Activated T-helper 9 cell treated with anti-CD3 and anti-CD28 coated beads, Interleukin-2, amount 50 U/mL, for 16 hours (primary cell): Measurements from ENCODE around the gene FBXO7.

Source experiments
- DNase-seq: peaks from one replicate; pipeline ENCODE4 v3.0.0-alpha.2; 2020; ENCODE audit warnings: low read depth

Gene FBXO7

DNA sequence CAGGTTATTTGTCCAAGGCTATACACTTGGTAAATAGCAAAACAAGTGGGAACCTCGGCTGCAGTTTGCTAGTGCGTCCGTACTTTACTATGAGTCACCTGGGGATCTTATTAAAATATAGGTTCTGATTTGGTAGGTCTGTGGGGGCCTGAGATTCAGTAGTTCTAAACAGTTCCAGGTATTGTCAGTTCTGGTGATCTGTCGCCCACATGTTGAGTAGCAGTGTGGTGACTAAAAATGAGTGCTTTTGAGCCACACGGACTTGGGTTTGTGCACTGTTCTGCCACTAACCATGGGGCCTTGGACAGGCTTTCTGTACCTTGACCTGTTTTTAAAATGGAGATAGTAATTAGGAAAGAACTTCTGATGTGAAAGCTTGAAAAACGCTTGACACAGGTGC, 15.7 kb downstream of the FBXO7 start:
- no peak for DNase-seq

- DNase-seq = no peak
Measured at GRCh38 chr22:32492111-32492510, 17.5 kb downstream of the FBXO7 start.

DNA sequence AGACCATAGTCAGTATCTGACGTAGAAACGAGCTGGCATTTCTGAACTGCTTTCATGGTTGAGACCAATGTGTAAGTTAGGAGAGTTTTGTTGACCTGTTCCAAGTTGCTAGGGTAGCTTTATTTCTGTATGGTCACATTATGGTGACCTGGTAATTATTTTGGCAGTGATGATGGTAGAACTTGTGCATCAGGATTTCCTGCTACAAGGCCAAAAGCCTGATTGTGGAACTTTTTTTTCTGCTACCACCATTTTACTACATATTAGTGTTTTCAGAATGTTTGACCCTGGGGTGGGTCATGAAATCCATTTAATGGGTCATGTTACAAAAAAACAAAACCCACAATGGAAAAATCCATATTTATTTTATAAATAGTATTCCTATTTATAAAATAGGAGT, 18.9 kb downstream of the FBXO7 start:
- no peak for DNase-seq

DNA sequence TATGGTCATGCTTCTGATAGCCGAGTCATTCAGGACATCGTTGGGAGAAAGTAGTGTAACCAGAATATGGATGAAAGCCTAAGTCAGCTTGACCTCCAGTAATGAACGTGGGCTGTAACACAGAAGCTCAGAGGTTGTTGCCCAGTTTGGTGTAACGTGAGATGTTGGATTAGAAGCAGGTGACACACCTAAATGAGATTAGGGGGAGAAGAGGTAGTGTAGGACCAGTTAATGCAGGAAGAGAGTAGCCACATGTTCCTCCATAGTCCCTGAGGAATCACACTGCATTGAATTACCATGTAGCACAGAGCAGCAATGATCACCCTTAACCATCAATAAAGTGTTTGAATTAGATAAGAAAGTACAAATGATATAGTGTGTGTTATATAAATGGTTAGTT, 20.4 kb downstream of the FBXO7 start:
- DNase-seq = no peak

- no peak for DNase-seq
Measured at GRCh38 chr22:32499666-32500065, 25.1 kb downstream of the FBXO7 start.

- DNase-seq = no peak
Measured at GRCh38 chr22:32501836-32502752, 27.5 kb downstream of the FBXO7 start.

- no peak for DNase-seq
Measured at GRCh38 chr22:32509045-32509444, 34.4 kb downstream of the FBXO7 start.

DNA sequence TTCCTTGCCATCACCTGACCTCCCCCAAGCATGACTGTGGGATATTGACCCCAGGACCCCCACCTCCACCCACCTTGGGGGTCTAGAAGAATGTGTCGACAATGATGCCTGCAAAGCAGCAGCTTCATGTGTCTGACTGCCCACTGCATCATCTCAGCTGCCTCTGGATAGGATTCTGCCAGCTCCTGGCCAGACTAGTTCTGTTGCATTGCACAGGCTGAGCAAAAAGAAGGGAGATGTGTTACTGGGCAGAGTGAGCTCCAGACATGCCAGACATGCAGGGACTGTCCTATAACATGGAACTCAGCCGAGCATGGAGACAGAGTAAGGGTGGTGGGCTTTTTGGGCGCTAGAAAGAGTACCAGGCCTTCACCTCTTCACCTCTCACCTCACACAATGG, 36.7 kb downstream of the FBXO7 start:
- no peak for DNase-seq

DNA sequence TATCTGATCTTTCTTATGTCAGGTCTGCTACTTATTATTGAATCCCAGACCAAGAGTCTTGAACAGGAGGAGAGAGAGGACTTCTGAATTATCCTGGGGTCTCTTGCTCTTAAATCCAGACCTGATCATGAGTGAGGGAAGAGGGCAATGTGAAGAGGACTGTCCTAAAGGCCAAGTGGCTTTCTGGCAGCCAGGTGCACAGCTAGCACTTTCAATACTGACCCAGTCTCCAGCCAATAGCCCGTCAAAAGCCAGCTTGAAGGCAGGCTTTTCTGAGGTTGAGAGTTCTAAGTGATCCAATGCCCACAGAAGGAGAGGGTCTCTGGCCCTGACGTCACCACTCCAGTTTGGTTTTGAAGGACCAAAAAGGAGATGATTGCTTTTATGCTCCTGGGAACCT, 37.2 kb downstream of the FBXO7 start:
- no peak for DNase-seq

GRCh38 chr22:32512267-32512982, 37.8 kb downstream of the FBXO7 start:
- DNase-seq = no peak

GRCh38 chr22:32515084-32515483, 40.5 kb downstream of the FBXO7 start:
- no peak for DNase-seq

GRCh38 chr22:32517488-32517887, 42.9 kb downstream of the FBXO7 start:
- no peak for DNase-seq

DNA sequence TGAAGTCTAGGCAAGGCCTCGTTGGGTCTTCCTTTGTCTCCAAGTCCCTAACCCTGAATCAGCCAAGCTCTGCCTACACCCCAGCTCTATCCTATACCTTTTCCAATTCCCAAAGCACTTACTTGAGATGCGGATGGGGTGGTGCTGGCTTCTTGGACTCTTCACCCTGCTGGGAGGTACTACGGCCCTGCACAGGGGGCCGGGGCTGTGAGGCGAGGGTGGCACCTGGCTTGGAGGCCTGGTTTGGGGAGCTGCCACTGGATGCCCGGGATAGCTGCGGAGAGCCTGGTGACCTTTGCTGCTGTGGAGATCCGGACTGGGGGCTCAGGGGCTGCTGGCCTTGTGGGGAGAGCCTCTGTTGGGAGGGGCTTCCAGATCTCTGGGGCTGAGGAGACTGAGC, 43.3 kb downstream of the FBXO7 start:
- DNase-seq = no peak

GRCh38 chr22:32518381-32518780, 43.8 kb downstream of the FBXO7 start:
- DNase-seq = no peak

DNA sequence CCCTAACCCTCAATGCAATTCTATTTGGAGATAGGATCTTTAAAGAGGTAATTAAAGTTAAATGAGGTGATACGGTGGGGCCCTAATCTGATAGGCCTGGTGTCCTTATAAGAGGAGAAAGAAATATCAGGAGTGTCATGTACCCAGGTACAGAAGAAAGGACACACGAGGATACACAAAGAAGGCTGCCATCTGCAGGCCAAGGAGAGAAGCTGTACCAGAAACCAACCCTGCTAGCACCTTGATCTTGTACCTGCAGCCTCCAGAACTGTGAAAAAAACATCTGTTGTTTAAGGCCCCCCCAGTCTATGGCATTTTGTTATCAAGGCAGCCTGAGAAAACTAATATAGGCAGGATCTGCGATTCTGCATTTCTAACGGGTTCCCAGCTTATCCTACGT, 44.2 kb downstream of the FBXO7 start:
- DNase-seq = no peak

DNA sequence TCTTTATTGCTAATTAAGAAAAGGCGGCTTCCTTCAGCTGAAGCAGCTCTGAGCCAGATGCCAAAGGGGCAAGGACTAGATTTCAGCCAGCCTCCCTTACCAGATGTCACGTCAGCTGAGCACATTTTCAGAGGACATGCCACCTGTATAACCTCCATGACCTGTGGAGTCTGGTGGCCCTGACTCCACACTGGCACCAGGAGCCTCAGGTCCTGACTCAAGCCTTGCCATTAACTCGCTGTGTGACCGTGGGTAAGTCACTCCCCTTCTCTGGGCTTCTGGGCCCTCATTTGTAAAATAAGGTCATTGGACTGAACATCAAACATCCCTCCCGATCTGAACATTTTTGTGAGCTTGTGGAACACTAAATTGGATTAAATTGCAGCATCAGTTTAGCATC, 46.0 kb downstream of the FBXO7 start:
- DNase-seq = no peak

DNA sequence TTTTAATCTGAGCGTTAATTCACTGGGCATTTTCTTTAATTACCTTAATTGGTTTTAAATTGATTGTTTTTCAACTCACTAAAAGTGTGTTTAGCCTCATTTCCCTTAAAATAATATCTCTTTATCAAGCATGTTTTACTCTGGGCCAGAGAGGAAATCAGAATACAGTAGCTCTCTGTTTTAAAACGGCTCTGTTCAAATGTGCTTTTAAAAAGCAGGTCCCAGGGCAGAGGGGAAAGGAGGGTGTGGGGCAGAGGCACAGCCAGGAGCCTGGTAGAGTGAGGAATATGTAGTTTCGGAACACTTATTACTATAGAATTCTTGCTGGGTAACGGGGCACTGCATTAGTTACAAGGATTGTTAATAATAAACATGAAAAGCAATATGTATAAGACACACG, 47.6 kb downstream of the FBXO7 start:
- no peak for DNase-seq

DNA sequence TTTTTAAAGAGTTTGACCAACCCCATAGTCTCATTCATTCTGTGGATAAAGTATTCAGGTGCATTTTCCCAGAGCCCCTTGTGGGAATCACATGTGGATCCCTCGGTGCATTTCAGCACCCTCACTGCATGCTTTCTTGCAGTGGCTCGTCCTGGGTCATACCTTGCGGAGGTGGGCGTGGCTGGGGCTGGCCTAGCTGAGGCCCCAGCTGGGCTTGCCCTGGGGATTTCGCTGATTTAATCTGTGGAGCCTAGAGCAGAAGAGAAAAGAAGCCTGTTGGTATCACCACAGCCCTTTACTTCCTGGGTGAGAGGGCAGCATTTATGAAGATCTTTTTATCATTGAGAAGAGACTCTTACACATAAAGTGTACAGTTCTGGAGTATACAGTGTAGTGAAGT, 53.1 kb downstream of the FBXO7 start:
- DNase-seq = no peak

- no peak for DNase-seq
Measured at GRCh38 chr22:32528316-32528715, 53.7 kb downstream of the FBXO7 start.

- peak; percentile 30 for DNase-seq
Measured at GRCh38 chr22:32528984-32529982, 54.7 kb downstream of the FBXO7 start.

DNA sequence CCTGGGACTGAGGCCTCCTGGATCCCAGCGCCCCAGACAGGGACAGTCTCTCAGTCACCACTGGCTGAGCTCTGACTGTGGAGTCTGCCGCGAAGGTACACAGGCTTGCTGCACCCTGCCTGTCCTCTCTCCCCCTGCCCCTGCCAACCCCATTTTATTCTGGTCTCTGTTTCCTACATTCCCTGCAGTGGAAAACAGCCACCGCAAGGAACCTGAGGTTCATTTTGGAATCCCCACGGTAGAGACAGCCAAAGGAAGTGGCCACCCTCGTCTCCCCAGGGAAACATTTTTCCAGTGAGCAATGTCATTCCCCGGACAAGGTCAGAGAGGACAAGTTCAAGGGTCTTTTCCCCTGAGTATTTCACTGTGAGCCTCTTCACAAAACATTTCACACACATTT, 56.6 kb downstream of the FBXO7 start:
- DNase-seq = no peak
